Pulmonary artery endothelial cell (primary cell): ENCODE measurements around the gene NPTN. TPM values are rescaled to one million over a fixed set of nuclear protein-coding genes. Genes with fewer than 3 reads are reported as not detected.

ENCODE experiments used
- DNase-seq: peaks from one replicate; pipeline ENCODE4 v3.0.0-alpha.2; 2011; ENCODE audit warnings: low read depth, low spot score
- total RNA-seq: library from RNA; depleted of rRNA; stranded (reverse); fragments of >200 nt; gene quantifications from 2 replicates; pipeline ENCODE4 v1.2.3, GENCODE V29; 2014

The NPTN gene
- total RNA-seq, 1 donor from 2014 or later: 104 TPM

GRCh38 chr15:73522011-73522410, 111.2 kb downstream of the NPTN start:
- no peak for DNase-seq

- no peak for DNase-seq
These were observed 114.1 kb downstream of the NPTN start for GRCh38 chr15:73518876-73519733.

DNA sequence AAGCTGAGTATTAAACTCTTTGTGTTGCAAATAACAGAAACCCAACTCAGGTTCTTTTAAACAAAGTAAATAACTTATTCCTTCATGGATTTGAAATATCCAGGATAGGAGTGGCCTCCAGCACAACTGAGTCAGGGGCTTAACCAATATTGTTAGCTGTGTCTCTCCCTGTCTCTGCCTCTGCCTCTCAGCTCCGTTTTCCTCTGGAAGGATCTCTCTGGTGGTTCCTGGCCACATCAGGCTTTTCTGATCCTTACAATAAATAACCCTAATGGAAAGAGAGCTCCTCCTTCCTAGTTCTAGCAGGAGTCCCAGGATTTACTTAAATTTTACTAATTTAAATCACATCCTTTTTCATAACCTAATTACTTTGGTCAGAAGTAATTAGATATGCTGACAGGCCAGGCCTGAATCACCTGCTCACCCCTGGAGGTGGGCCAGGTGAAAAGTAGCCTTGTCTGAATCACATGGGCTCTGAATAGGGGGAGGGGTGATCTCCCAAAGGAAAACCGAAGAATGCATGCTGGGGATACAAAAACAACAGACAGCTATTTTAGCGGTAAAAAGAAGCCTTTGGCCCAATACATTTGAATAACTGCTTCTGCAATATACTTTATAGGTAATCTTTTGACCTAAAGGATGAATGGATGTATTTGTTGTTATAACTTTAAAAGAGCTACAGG, 114.9 kb downstream of the NPTN start:
- DNase-seq: no peak

- no peak for DNase-seq
These were observed 115.6 kb downstream of the NPTN start for GRCh38 chr15:73517566-73517965.

DNA sequence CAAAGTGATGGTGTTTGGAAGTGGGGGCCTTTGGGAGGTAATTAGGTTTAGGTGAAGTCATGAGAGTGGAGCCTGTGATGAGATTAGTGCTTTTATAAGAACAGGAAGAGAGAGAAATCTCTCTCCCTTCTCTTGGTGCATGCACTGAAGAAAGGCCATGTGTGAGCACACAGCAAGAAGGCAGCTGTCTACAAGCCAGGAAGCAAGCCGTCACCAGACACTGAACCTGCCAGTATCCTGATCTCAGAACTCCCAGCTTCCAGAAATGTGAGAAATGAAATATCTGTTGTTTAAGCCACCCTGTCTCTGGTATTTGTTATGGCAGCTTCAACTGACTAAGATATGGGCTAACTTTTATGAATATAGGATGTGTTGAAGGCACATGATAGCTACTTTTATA, 117.7 kb downstream of the NPTN start:
- DNase-seq: no peak

Other genes starting within 250 kb of the NPTN start
- not detected in 2 replicates for gene REC114, start 190.2 kb downstream of the NPTN start, total RNA-seq
- gene CD276, start 51.0 kb upstream of the NPTN start, total RNA-seq: 39.8 and 87.2 TPM in 2 replicates
- gene INSYN1, start 120.0 kb upstream of the NPTN start, total RNA-seq: 0.11 and 0.26 TPM in 2 replicates
- not detected in 2 replicates for gene TBC1D21, start 240.2 kb upstream of the NPTN start, total RNA-seq